Measurements from ENCODE around the gene PRKCB.

Gene PRKCB

DNA sequence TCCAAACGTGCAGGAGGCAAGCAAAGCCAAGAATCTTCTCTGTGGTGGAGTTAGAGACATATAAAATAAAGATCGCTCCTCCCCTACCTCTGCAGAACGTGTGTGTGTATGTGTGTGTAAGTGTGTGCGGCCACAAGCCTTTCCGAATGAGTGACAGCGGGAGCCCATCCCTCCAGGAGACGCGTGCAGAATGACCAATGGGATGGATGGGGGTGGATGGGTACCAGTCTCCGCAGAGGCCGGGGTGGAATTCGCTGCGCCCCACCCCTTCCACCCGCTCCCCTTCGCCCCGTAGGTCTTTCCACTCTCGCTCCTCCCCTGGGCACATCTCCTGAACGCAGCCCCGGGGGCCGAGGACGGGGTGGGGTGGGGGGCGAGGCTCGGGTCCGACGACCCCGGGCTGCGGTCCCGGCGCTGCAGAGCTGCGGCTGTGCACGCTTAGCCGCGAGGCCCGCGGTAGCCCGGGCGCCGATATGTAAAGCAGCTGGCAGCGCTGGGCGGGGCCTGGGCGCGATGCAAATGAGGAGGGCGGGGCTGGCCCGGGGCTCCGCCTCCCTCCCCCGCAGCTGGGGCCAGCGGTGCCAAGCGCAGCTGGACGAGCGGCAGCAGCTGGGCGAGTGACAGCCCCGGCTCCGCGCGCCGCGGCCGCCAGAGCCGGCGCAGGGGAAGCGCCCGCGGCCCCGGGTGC is at the start of gene PRKCB:
TSS of gene PRKCB (plus strand) at position 594 of the 688 bp plus-strand sequence.
- in situ Hi-C loops (cut with MboI; ENCODE audit: low pct_unique_long_range_greater_than_20kb, low sequenced_read_pairs) = no loop called here
- peak; percentile 90 for DNase-seq

DNA sequence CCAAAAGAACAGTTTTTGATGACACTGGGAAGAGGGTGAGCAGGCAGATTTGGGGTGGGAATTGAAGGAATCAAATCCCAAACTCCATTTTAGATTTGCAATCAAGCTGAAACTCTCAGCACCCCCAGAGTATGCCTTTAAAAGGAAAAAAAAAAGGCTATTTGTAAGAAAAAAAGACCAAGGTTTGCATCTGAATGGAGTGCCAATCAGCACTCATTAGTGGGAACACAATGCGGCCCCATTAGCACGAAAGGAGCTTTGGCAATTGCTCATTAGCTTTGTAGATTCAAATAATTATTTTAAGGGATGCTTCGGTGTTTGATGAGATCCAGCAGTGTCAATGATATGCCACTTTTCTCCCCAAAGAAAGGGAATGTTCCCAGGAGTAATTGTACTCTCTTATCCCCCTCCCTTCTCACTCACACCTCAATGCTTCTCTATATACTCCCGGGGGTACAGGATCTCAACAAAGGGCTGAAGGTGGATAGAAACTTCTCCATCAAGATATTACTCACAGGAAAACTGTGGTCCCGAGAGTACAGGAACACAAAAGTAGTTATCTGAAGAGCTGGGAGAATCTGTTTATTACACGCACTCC is 48.7 kb upstream of the PRKCB start:
- DNase-seq = no peak
- in situ Hi-C loops (cut with MboI; ENCODE audit: low pct_unique_long_range_greater_than_20kb, low sequenced_read_pairs) = no loop called here

DNA sequence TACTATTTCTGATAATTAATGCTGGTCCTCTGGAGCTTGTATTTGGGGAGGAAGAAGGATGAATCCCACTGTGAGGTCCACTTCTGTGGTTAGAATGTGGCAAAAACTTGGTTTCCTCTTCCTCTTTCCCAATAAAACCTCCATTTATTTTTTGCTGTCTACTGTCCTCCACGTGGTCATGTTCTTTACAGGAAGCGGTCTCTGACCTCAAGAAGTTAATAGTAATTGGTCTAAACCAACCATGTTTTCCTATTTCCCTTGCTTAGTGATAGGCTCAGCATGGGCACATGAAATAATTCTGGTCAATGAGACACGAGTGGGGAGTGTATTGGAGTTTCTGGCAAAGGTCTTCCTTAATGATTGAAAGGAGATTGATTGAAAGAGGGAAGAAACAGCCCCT is 47.1 kb upstream of the PRKCB start:
- peak; percentile 87 for DNase-seq
- in situ Hi-C loops (cut with MboI; ENCODE audit: low pct_unique_long_range_greater_than_20kb, low sequenced_read_pairs) = no loop called here

DNA sequence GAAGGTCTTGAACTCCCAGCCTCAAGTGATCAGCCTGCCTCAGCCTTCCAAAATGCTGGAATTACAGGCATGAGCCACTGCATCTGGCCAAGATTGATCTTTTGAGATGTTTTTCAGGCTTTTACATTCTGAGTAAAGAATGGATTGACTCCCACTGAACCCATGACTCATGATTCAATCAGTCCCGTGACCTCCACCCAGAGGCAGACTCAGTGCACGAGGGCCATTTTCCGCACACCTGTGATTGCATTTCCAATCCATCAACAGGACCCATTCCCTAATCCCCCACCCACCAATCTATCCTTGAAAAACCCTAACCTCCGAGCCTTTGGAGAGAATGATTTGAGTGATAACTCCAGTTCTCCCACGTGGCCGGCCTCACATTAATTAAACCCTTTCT is 40.4 kb upstream of the PRKCB start:
- no peak for DNase-seq
- in situ Hi-C loops (cut with MboI; ENCODE audit: low pct_unique_long_range_greater_than_20kb, low sequenced_read_pairs) = loop anchor here (10.0 kb wide), 1 partner anchor 239 kb away; no protein-coding TSS in a partner anchor

DNA sequence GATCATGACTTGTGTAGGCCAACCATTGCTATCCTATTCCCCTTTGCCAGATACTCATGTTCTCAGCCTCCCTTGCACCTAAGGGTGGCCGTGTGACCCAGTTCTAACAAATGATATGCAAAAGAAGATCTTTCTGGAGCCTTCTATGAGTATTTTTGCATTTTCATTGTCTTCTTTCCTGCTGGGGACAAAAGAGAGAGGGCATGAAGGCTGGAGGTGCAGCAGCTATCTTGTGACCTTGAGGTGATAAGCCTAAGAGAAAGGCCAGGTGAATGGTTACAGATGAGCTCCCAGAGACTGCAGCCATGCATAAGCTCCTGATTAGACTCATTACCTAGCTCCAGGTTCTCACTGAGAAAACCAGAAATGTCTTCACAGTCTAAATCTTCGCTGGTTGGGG is 38.8 kb upstream of the PRKCB start:
- in situ Hi-C loops (cut with MboI; ENCODE audit: low pct_unique_long_range_greater_than_20kb, low sequenced_read_pairs) = loop anchor here (10.0 kb wide), 1 partner anchor 238 kb away; no protein-coding TSS in a partner anchor
- no peak for DNase-seq

DNA sequence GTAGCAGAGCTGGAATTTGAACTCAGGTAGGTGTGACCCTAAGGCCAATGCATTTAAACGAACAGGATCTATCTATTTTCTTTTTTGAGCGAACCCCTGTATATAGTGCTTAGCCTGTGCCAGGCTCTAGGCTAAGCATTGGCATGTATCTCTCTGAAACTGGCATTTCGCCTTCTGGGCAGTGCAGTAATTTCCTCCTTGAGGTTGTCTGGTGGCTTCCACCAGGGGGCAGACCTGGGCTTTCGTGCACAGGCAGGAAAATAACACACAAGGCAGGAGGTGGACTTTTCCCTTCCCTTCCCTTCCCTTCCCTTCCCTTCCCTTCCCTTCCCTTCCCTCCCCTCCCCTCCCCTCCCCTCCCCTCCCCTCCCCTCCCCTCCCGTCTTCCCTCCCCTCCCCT is 34.4 kb upstream of the PRKCB start:
- in situ Hi-C loops (cut with MboI; ENCODE audit: low pct_unique_long_range_greater_than_20kb, low sequenced_read_pairs) = no loop called here
- peak; percentile 72 for DNase-seq

DNA sequence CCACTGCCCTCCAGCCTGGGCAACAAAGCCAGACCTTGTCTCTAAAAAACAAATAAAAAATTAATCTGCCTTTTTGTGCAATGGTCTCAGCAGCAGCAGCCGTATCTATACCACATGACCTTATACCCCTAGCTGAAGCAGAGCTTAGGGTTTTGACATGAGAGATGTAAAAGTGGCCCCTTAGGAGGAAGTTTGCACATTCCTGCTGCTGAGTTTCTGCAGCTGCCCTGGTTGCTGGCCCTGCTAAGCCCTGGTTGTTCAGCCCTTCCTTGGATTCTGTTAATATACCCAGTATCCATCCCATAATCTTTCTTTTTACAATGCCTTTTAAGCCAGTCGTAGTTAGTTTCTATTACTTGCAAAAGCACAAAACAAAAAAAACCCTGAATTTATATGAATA is 33.0 kb upstream of the PRKCB start:
- DNase-seq = no peak
- in situ Hi-C loops (cut with MboI; ENCODE audit: low pct_unique_long_range_greater_than_20kb, low sequenced_read_pairs) = no loop called here

DNA sequence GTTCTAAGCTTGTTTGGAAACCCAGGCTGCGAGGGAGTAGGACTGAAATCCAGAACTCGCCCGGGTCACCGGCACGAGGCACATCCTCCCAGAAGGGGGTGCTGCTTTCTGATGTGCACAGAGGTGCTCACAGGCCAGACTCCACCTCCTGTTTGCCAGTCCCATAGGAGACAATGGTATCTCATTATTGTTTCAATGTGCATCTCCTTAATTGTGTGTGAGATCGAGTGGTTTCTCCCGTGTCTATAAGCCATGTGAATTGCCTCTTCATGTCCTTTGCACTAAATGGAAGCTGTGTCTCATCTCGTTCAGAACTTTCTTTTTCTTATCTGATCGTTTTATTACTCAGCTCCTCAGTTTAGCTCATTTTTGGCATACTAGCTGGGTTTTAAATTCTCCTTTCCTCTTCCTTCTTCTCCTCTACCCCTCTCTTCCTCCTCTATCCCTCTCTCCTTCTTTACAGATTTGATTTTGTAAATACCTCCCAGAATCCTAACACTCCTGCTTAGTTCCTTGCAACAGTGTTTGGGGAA is 32.1 kb upstream of the PRKCB start:
- in situ Hi-C loops (cut with MboI; ENCODE audit: low pct_unique_long_range_greater_than_20kb, low sequenced_read_pairs) = no loop called here
- peak; percentile 76 for DNase-seq

DNA sequence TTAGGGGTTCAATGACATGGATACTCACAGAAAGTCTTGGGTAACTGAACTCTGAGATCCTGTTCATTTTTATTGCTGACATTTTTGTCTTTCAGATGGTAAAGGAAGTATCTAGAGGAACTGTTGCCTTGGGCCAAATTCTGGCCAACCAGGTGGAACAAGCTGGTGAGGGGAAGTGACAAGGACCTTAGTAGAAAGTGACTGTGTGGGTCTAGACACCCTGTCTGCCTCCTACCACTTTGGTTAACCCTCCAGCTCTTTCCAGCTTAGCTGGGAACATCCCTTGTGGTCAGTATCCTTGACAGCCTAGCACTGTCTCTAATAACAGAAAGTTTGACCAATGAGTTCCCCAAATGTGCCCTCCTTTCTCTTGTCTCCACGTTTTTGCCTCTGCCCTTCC is 28.8 kb upstream of the PRKCB start:
- DNase-seq = peak; percentile 38
- in situ Hi-C loops (cut with MboI; ENCODE audit: low pct_unique_long_range_greater_than_20kb, low sequenced_read_pairs) = no loop called here

DNA sequence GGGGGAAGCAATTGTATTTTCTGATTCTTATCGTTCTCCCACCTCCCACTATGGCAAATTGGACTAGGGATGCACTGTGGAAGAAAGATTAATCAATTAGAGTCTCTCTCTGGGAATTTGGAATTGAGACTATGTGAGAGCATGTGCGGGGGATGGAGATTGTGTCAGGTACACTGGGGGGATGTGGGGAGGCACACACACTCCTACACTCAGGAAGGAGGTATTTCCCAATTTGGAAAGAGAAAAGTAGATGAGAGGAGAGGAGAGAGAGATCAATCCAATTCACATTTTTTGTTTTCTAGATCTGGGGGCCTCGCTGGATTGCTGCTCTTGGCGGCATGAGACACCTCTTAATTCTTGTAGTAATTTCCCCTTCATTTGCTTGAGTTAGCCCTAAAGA is 14.3 kb upstream of the PRKCB start:
- in situ Hi-C loops (cut with MboI; ENCODE audit: low pct_unique_long_range_greater_than_20kb, low sequenced_read_pairs) = no loop called here

DNA sequence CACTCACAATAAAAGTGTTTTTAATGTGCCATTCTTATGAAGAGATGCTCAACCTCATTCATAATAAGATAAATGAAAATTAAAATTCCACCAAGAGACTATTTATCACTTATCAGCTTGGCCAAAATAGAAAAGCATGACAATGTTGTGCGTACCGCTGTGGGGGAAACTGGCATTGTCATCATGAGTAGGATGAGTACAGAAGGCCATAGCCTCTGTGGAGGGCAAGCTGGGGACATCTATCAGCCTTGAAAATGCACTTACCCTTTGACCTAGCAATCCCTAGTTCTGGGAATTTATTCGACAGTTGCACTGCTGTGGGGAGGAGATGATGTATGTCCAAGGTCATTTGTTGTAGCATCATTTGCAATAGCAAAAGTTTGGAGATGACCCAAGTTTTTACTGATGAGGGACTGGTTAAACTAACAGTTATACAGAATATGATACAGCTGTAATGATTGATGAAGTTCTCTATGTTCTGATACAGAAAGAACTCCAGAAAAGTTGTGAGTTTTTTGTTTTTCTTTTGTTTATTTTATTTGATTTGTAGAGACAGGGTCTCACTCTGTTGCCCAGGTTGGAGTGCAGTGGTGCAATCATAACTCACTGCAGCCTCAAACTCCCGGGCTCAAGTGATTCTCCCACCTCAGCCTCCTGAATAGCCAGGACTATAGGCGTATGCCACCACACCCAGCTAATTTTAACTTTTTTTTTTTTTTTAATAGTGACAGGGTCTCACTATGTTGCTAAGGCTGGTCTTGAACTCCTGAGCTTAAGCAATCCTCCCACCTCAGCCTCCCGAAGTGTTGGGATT is 13.7 kb upstream of the PRKCB start:
- in situ Hi-C loops (cut with MboI; ENCODE audit: low pct_unique_long_range_greater_than_20kb, low sequenced_read_pairs) = no loop called here

More for the DNA sequence above, 14.3 kb upstream of the PRKCB start:
- DNase-seq = no peak

DNA sequence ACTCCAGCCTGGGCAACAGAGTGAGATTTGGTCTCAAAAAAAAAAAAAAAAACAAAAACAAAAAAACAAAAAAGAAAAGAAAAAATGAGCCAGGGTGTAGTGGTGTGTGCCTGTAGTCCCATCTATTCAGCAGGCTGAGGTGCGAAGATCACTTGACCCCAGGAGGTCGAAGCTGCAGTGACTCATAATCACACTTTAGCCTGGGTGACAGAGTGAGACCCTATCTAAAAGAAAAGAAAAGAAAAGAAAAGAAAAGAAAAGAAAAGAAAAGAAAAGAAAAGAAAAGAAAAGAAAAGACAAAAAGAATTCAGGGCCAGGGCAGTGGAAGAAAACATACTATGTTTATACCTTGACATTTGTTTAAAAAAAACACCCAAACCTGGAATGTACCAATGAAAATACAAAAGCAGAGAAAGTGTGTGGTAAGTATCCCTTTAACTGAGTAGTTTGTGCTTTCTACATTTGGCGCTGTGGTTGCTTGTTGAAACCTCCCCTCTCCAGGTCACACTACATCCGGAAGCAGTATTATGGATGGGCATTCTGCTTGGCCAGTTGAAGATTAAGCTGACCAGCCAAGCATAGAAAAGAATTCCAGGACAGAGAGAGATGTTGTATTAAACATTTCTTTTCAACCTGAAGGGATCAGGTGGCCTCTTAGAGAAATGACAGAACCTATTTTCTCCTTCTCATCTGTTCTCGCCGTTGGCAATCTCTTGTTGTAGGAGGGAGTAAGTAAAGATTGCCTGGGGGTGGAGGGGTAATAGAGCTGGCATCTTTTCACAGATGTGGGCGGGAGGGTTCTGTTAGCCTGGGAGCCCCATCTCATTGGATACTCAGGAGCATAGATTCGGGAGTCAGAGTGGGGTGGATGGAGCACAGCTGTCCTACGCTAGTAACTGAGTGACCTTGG is 12.1 kb upstream of the PRKCB start:
- DNase-seq = no peak
- in situ Hi-C loops (cut with MboI; ENCODE audit: low pct_unique_long_range_greater_than_20kb, low sequenced_read_pairs) = no loop called here

More for the DNA sequence above, 13.7 kb upstream of the PRKCB start:
- DNase-seq = no peak

DNA sequence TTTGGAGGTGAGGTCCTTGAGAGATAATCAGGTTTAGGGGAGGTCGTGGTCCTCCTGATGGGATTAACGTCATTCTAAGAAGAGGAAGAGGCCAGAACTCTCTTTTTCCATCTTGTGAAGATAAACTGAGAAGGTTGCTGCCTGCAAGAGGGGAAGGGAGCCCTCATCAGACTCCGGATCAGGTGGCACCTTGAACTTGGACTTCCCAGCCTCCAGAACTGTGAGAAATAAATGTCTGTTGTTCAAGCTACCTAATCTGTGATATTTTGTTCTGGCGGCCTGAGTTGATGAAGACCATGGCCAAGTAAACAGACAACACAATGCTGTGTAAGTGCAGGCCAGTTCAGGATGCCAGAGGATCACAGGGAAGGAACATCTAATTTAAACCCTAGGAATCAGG is 10.9 kb upstream of the PRKCB start:
- in situ Hi-C loops (cut with MboI; ENCODE audit: low pct_unique_long_range_greater_than_20kb, low sequenced_read_pairs) = no loop called here
- no peak for DNase-seq

DNA sequence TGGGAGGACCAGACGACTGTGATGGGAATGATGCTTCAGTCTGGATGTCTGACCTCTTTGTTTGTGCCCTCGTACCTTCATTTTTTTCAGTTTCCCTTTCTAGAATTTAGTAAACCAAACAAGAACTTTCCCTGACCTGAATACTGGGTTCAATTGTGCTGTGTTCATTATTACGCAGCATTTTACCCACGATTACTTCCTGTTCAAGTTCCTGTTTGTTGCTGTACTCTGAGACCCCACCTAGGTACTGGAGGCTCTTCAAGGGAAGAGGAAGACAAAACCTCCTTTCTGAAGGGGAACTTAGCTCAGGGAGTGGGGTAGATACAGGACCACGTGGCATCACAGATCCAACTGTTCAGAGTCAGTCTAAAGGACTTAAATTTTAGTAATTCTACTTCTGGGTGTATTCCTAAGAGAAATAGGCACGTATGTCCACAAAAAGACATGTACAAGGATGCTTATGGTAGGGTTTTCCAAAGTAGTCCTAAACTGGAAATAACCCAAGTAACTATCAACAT is 9.2 kb upstream of the PRKCB start:
- peak; percentile 86 for DNase-seq
- in situ Hi-C loops (cut with MboI; ENCODE audit: low pct_unique_long_range_greater_than_20kb, low sequenced_read_pairs) = no loop called here

DNA sequence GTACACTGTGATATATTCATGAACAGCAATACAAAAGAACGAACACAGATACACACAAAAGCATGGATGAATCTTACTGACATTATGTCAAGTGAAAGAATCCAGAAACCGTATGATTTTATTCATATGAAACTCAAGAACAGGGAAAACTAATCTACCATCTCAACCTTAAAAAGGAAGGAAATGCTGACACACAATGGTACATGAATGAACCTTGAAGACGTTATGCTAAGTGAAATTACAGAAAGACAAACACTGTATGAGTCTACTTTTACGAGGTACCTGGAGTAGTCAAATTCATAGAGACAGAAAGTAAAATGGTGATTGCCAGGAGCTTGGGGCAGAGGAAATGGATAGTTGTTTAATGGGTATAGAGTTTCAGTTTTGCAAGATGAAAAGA is 8.7 kb upstream of the PRKCB start:
- peak; percentile 30 for DNase-seq
- in situ Hi-C loops (cut with MboI; ENCODE audit: low pct_unique_long_range_greater_than_20kb, low sequenced_read_pairs) = no loop called here

DNA sequence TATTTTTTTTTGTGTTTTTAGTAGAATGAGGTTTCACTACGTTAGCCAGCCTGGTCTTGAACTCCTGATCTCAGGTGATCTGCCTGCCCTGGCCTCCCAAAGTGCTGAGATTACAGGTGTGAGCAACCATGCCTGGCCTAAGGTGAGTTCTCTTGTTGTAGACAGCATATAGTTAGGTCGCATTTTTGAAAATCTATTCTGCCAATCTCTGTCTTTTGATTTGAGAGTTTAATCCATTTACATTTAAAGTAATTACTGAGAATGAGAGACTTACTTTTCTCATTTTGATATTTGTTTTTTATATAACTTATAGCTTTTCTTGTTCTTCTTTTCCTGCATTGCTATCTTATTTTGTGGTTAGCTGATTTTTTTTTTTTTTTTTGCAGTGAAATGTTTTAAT is 6.3 kb upstream of the PRKCB start:
- in situ Hi-C loops (cut with MboI; ENCODE audit: low pct_unique_long_range_greater_than_20kb, low sequenced_read_pairs) = no loop called here
- no peak for DNase-seq

DNA sequence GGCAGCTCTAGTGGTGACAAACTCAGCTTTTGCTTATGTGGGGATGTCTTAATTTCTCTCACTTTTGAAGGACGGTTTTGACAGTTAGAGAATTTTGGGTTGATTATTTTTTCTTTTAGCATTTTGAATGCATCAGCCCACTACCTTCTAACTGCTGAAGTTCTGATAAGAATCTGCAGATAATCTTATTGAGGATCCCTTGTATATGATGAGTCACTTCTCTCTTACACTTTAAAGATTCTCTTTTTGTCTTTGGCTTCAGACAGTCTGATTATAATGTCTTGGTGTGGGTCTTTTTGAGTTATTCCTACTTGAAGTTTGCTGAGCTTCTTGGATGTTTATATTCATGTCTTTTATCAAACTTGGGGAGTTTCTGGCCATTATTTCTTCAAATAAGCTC is 5.5 kb upstream of the PRKCB start:
- no peak for DNase-seq

DNA sequence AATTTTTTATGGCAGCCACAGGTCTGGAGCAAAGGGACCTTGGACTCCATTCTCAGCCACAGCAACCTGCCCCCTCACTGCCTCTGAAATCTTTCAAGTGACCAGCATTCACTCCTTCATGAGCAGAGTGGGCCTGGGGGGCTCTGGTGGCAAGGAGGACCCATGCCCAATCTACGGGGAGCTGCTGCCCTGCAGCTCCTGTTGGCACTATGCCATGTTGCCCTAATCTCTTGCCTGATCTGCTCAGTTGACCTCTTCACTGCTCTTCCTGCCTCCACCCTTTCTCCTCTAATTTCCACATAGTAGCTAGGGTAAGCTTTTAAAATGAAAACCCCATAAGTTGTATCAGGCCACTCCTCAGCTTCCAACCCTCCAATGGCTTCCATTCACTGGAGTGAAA is 2.9 kb upstream of the PRKCB start:
- in situ Hi-C loops (cut with MboI; ENCODE audit: low pct_unique_long_range_greater_than_20kb, low sequenced_read_pairs) = no loop called here
- no peak for DNase-seq

More for the DNA sequence above, 5.5 kb upstream of the PRKCB start:
- in situ Hi-C loops (cut with MboI; ENCODE audit: low pct_unique_long_range_greater_than_20kb, low sequenced_read_pairs) = no loop called here

DNA sequence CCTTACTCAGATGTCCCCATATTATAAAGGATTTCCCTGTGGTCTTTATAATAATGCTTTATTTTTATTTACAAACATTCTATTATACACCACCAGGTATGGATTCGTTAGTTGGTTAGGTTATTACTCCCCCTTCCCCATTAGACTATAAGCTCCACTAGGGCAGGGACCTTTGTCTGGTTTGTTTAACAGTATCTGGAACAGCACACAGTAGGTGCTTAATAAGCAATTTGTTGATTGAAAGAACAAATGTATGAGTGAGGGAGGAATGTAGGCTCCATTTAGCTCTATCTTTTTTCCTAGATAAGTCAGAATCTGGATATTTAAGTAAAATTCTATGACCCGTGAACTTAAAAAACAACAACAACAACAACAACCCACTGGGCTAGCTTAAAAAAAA is 2.3 kb upstream of the PRKCB start:
- in situ Hi-C loops (cut with MboI; ENCODE audit: low pct_unique_long_range_greater_than_20kb, low sequenced_read_pairs) = no loop called here
- DNase-seq = no peak
